NCI-H1105 (cell line): ENCODE measurements around the gene ZIC2.
"Not testable (repeated sequence)": the region's sequence is repeated elsewhere in the genome, so short reads cannot be mapped to it uniquely, and the experiment has no call there.

Experiments used
- DNase-seq: peaks from one replicate; lab custom pipeline; 2025; lab: John Stamatoyannopoulos, UW

The ZIC2 gene

DNA sequence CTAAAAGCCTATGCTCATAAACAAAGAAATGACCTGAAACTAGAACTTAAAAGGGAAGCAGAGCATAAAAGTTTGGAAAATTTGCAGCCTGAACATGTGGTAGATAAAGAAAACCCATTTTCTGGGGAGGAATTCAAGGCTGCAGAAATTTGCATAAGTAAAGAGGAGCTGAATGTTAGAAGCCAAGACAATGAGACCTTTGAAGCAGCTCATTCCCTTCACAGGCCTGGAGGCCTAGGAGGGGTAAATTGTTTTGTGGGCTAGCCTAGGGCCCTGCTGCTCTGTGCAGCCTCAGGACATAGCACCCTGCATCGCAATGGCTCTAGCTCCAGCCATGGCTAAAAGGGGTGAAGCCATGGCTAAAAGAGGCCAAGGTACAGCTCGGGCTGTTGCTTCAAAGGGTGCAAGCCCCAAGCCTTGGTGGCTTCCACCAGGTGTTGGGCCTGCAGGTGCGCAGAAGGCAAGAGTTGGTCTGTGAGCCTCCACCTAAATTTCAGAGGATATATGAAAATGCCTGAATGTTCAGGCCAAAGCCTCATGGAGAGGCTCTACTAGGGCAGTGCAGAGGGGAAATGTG is 38.3 kb downstream of the ZIC2 start:
- no peak for DNase-seq

- no peak for DNase-seq
Measured at GRCh38 chr13:100022798-100023197, 41.2 kb downstream of the ZIC2 start.

GRCh38 chr13:100024023-100024422 is 42.4 kb downstream of the ZIC2 start:
- no peak for DNase-seq

DNA sequence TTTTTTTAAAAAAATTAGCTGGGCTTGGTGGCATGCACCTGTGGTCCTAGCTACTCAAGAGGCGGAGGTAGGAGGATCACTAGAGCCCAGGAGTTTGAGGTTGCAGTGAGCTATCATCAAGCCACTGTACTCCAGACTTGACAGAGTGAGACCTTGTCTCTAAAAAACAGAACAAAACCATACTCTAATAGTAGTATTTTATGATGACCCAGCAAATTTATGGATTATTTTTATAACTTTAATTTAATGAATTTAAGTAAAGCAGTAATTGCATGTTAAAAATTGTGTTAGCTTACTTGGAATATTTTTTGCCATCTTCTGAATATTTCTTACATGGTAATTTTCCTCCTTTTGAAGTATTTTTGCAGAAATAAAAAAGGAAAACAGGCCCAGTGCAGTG is 48.3 kb downstream of the ZIC2 start:
- DNase-seq, result no peak

DNA sequence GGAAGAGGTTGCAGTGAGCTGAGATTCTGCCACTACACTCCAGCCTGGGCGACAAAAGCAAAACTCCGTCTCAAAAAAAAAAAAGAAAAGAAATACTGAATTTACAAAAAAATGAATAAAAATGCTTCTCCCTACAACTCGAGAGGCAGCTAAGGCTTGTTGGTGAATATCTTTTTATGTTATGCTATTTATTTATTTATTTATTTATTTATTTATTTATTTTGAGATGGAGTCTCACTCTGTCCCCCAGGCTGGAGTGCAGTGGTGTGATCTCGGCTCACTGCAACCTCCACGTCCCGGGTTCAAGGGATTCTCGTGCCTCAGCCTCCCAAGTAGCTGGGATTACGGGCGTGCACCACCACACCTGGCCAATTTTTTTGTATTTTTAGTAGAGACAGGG is 51.1 kb downstream of the ZIC2 start:
- DNase-seq, result not testable (repeated sequence)

GRCh38 chr13:100035936-100036335 is 54.4 kb downstream of the ZIC2 start:
- no peak for DNase-seq
